ENCODE results near the gene MBNL1. TPM values are rescaled to one million over a fixed set of nuclear protein-coding genes. Genes with fewer than 3 reads are reported as not detected.
"Not testable (repeated sequence)": the region's sequence is repeated elsewhere in the genome, so short reads cannot be mapped to it uniquely, and the experiment has no call there.

Gene MBNL1
- polyA plus RNA-seq, 3 donors = 50.2 to 54.7 (median 54.5) TPM

GRCh38 chr3:152379415-152380042 lies 110.8 kb downstream of the MBNL1 start:
- DNase-seq (ENCODE audit: extremely low read depth in 1 of 11, low read depth in 9 of 11, low spot score in 4 of 11) = no peak

DNA sequence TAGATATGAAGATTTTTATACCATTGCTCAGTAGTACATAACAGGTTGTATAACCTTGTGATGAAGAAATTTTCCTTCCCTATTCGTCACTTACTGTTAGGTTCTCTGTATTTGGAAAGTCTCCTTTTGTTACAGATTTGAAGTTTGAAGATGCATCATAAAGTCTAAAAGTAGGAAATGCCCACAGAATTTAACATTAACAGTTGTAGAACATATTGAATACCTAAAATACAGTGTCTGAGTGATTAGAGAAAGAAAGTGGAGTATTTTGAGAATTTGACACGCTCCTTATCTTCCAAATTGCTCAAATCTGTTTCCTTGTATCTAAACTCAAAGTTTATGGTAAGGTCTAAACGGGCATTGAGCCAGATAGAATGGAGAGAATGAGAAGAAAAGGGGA lies 111.3 kb downstream of the MBNL1 start:
- no peak for DNase-seq (ENCODE audit: extremely low read depth in 1 of 11, low read depth in 9 of 11, low spot score in 4 of 11)

DNA sequence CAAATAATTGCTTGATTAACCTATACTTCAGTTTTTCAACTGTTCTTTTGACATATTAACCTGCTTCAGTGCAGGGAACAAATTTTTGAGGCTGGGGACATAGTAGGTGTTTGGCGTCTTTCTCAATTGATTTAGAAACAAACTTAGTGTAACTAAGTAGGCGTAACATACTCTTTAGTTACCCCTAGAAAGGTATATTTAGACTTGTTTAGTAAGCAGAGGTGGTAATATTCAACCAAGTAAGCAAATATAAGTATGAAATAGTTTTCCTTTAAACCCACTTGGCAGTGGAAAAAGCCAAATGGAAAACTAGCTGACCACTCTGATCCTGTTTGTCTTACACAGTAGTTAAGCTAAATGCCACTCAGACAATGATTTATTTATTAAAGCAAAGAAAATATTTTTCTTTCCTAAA lies 113.2 kb downstream of the MBNL1 start:
- DNase-seq (ENCODE audit: extremely low read depth in 1 of 11, low read depth in 9 of 11, low spot score in 4 of 11) = no peak

DNA sequence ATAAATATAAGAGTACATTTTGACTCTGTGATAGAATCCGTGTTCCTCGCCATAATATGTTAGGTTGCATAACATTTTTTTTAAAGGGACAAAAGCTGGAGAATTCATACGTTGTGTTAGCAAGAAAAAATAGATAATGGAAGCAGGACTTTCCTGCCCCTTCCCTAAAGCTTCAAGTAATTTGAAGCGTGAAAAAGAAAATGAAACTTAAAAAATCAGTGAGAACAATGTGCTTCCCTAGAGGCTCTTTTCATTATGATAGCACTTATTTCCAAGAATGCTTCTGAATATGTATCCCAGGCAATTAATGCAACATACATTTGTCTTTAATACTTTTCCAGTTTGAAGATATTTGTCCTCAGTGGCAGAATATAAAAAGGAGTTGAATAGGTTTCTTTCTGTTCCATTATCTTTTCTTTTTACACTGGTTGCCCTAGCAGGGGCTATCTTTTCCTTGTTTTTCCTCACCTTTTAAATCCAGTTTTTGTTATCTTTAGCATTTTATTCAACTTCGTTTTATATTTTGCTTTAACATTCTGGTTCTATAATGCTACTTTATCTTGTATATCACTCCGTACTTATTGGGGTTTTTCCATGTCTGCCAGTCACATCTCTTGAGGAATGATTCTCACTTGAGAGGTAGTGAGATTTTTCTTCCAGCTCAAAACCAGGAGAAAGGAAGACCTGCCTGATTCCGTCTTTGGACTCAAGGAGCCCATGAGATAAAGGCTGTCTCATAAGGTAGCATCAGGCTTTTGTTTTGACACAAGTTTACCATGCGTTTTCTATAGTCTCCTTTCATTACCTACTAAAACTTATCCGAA lies 113.8 kb downstream of the MBNL1 start:
- DNase-seq (ENCODE audit: extremely low read depth in 1 of 11, low read depth in 9 of 11, low spot score in 4 of 11) = no peak

DNA sequence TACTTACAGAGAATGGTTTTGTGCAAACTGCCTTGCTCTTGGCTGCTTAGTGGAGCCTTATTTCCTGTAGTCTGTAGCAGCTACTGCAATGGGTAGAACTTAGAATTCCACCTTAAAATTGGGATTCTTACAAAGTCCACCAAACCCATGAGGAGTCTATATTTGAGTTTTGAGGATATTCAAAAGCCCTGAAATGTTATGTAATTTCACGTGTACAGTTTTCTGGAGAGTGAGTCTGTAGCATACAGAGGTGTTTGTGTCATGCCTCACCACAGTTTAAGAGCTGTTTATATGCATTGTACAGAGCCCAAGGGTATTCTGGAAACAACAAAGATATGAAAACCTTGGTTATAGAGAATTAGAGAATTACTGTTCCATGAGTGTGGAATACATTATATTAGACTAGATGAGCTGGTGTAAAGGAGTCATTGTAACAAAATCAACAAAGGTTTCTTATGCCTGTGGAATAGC lies 114.4 kb downstream of the MBNL1 start:
- no peak for DNase-seq (ENCODE audit: extremely low read depth in 1 of 11, low read depth in 9 of 11, low spot score in 4 of 11)

- DNase-seq (ENCODE audit: extremely low read depth in 1 of 11, low read depth in 9 of 11, low spot score in 4 of 11) = no peak
Measured at GRCh38 chr3:152384412-152384811, 115.7 kb downstream of the MBNL1 start.

GRCh38 chr3:152385761-152386160 lies 117.0 kb downstream of the MBNL1 start:
- no peak for DNase-seq (ENCODE audit: extremely low read depth in 1 of 11, low read depth in 9 of 11, low spot score in 4 of 11)

- DNase-seq (ENCODE audit: extremely low read depth in 1 of 11, low read depth in 9 of 11, low spot score in 4 of 11) = no peak
Measured at GRCh38 chr3:152386208-152386607, 117.5 kb downstream of the MBNL1 start.

DNA sequence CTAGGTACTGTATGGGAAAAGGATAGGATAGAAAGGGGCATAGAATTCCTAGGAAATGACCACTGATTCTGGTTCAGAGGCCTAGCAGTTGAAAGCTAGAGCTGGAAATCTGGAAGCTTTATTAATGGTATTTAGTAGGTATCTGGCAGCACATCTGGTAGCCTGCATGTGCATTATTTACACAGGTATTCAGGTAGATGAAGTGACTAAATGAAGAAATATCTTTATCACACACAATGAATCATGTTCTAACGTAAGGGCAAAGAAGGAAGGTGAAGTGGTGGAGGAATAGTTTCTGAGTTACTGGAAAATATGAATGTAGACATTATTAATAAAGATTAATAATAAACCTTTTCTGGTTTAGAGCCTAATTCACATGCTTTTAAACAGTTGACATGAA lies 119.9 kb downstream of the MBNL1 start:
- DNase-seq (ENCODE audit: extremely low read depth in 1 of 11, low read depth in 9 of 11, low spot score in 4 of 11) = no peak

DNA sequence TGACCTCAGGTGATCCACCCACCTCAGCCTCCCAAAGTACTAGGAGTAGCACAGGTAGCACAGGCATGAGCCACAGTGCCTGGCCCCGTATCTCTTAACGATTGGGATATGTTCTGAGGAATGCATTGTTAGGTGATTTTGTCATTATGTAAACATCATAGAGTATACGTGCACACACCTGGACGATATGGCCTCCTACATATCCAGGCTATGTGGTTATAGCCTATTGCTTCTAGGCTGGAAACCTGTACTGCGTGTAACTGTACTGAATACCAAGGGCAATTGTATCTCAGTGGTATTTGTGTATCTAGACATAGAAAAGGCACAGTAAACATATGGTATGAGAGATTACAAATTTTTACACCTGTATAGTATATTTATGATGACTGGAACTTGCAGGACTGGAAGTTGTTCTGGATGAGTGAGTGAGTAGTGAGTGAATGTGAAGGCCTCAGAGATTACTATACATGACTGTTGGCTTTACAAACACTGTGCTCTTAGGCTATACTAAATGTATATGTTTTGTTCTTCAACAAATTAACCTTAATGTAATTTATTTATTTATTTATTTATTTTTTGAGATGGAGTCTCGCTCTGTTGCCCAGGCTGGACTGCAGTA lies 120.7 kb downstream of the MBNL1 start:
- no peak for DNase-seq (ENCODE audit: extremely low read depth in 1 of 11, low read depth in 9 of 11, low spot score in 4 of 11)

DNA sequence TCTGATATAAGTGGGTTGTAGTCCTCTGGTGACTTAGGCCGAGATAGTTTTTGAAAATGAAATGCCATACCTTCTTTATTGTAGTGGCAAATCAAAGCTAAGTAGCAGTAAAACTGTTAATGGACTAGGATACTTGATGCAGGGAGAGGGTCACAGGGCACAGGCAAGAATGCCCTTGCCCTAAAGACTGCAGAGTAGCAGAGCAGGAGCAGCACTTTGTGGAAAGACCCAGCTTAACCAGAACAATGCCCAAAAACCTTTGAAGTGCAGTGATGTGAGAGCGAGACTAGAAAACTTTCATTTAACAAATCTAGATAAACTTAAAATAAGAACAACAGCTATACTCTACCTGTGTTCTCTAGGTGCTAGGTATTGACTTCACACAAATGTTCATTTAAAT lies 121.9 kb downstream of the MBNL1 start:
- DNase-seq (ENCODE audit: extremely low read depth in 1 of 11, low read depth in 9 of 11, low spot score in 4 of 11) = no peak

DNA sequence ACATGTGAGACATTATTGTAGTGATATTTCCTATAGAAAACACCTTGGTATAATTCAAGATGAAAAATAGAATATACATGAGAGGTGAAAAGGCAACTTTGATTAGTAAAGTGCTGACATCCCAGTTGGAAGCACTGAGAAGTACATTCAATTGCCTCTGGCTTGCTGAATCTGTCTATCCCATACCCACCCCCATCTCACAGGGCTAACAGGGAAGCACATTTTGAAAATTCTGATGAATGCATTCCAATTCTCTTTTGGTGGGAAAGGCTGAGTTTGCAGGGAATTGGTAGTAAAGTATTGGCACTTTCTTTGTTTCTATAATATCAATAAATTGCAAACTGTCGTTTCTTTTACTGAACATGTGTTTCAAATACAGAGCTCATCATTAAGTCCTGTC lies 122.9 kb downstream of the MBNL1 start:
- no peak for DNase-seq (ENCODE audit: extremely low read depth in 1 of 11, low read depth in 9 of 11, low spot score in 4 of 11)

GRCh38 chr3:152392272-152392880 lies 123.6 kb downstream of the MBNL1 start:
- DNase-seq (ENCODE audit: extremely low read depth in 1 of 11, low read depth in 9 of 11, low spot score in 4 of 11) = no peak

GRCh38 chr3:152394246-152394645 lies 125.5 kb downstream of the MBNL1 start:
- DNase-seq (ENCODE audit: extremely low read depth in 1 of 11, low read depth in 9 of 11, low spot score in 4 of 11) = no peak

DNA sequence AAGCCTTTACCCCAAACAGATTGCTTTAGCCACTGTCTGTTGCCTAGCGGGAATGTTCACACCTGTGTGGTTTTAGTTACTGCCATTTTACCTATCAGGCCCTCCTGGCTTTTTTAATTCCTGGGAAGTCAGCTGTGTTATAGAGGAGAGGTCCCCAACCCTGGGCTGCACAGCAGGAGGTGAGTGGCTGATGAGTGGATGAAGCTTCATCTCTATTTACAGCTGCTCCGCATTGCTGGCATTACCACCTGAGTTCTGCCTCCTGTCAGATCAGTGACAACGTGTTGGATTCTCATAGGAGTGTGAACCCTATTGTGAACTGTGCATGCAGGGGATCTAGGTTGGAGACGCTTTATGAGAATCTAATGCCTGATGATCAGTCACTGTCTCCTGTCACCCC lies 127.0 kb downstream of the MBNL1 start:
- no peak for DNase-seq (ENCODE audit: extremely low read depth in 1 of 11, low read depth in 9 of 11, low spot score in 4 of 11)

DNA sequence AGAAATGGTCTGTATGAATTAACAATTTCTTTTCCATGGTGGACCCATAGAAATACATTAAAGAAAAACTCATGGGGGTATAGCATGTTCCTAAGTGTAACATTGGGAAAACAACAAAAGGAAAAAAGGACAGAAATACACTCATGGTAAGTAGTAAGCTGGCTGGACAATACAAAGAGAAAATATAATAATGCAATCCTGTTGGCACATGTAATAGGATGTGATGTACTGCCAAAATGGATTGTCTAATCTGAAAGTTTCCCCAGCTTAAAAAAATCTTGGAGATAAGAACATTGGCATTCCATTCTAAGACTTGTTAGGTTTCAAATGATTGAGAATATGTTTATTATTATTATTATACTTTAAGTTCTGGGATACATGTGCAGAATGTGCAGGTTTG lies 128.1 kb downstream of the MBNL1 start:
- DNase-seq (ENCODE audit: extremely low read depth in 1 of 11, low read depth in 9 of 11, low spot score in 4 of 11) = no peak

DNA sequence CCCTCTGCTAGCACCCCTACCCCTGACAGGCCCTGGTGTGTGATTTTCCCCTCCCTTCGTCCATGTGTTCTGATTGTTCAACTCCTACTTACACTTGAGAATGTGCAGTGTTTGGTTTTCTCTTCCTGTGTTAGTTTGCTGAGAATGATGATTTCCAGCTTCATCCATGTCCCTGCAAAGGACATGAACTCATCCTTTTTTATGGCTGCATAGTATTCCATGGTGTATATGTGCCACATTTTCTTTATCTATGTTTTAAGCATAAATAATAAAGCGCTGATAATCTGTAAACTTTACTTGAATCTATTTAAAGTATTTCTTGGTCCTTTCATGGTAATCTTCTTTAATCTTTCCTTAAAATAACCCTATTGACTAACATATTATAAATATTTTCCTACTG lies 128.6 kb downstream of the MBNL1 start:
- DNase-seq (ENCODE audit: extremely low read depth in 1 of 11, low read depth in 9 of 11, low spot score in 4 of 11) = not testable (repeated sequence)

DNA sequence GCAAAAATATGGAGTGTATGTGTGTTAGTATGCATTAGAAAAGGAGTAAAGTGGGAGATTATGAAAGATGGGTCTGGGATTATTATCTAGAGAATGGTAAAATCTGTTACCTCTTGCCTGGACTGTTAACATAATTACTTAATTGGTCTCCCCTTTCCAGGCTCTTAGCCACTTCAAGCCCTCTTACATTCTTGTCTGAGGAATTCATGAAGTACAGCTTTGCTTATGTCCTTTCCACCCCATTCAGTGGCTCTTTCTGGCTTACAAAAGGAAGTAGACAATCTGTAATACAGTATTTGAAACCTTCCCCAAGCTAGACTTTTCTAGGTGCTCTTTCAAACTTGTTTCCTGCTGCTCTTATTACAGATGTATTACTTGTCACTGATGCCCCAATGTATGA lies 129.8 kb downstream of the MBNL1 start:
- DNase-seq (ENCODE audit: extremely low read depth in 1 of 11, low read depth in 9 of 11, low spot score in 4 of 11) = no peak

DNA sequence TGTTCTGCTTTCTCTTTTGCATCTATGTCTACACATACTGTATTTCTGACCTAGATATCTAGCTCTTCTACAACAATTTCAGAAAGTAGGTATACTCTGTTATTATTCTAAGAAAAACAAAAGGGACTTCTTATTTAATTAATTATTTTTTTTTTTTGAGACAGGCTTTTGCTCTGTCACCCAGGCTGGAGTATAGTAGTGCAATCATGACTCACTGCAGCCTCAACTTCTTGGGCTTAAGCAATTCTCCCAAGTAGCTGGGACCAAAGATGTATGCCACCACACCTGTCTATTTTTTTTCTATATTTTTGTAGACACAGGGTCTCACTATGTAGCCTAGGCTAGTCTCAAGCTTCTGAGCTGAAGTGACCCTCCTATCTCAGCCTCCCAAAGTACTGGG lies 130.6 kb downstream of the MBNL1 start:
- DNase-seq (ENCODE audit: extremely low read depth in 1 of 11, low read depth in 9 of 11, low spot score in 4 of 11) = no peak

DNA sequence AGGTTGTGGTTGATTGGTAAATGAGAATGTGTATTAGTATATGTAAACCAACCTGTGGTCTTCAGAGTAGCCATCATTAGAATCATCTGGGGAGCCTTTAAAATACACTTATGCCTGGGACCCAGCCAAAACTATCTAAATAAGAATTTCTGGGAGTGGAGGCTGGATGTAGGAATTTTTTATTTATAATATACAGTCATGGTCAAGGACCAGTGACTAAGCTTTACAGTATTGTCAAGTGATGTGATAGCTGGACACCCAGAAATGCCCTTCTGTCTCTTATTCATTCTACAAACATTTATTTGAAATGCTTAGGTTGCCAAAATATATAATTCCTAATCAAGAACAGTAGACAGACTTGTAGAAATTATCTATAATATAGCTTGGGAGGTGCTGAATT lies 132.2 kb downstream of the MBNL1 start:
- no peak for DNase-seq (ENCODE audit: extremely low read depth in 1 of 11, low read depth in 9 of 11, low spot score in 4 of 11)

All from renal cortex interstitium (tissue), 11 donors.